GM12878 (cell line): Measurements from ENCODE around the gene ADAMTS2. TPM values are rescaled to one million over a fixed set of nuclear protein-coding genes. Genes with fewer than 3 reads are reported as not detected.

Experiments
- ATAC-seq: fragments of 200-7000 bp; cut with Tn5 transposase; 3 replicates; pipeline ENCODE4 v1.9.1; 2020; ENCODE audit warnings: mild to moderate bottlenecking, moderate library complexity
- BruUV-seq: library from RNA; stranded (reverse); fragments of 400-500 nt; replicated peaks from 2 replicates; lab custom pipeline; 2021; lab: Mats Ljungman, UMichigan
- CTCF ChIA-PET: fragments of 300-600 bp; sonication (Branson Sonifier 250); formaldehyde crosslinking; extraction: SDS; loops from one replicate; lab custom pipeline; 2021; ENCODE audit warnings: inconsistent platforms; lab: Yijun Ruan, JAX
- POLR2A ChIA-PET: fragments of 350-600 bp; formaldehyde crosslinking; extraction: SDS; loops from one replicate; lab custom pipeline; 2021; ENCODE audit warnings: inconsistent platforms; lab: Charles Lee
- RAD21 ChIA-PET: fragments of 300-600 bp; sonication (Branson Sonifier 250); formaldehyde crosslinking; loops from one replicate; lab custom pipeline; 2023; ENCODE audit warnings: antibody characterized with exemption; ENCODE audit not compliant: unreplicated experiment; lab: Charles Lee
- SMC1A ChIA-PET: fragments of 300-600 bp; sonication (Branson Sonifier 250); formaldehyde crosslinking; loops from one replicate; lab custom pipeline; 2023; ENCODE audit not compliant: unreplicated experiment, uncharacterized antibody; lab: Charles Lee
- DNase-seq: peaks from one replicate; pipeline ENCODE4 v3.0.0-alpha.2; 2011; ENCODE audit warnings: low read depth, low spot score
- FAIRE-seq: peaks from 3 replicates; lab custom pipeline; 2011; peaks lifted over from hg19 to GRCh38; lab: Jason Lieb, UNC
- H2AFZ ChIP-seq: 2 replicates; pipeline ENCODE4 v1.6.0; 2011; ENCODE audit warnings: low read depth, low read length, control low read depth; ENCODE audit not compliant: control insufficient read depth
- H3K27ac ChIP-seq: 2 replicates; pipeline ENCODE4 v1.5.1; 2011; ENCODE audit warnings: control low read depth; ENCODE audit not compliant: control insufficient read depth, insufficient read depth
- H3K27me3 ChIP-seq, 2 experiments: replicated peaks in 1 of 2; 2 replicates each; pipeline versions ENCODE4 v1.6.0 to v1.6.1; 2011; ENCODE audit warnings: low read length in 1 of 2; ENCODE audit not compliant: control insufficient read depth in 2 of 2, insufficient read depth in 2 of 2
- H3K36me3 ChIP-seq, 2 experiments: 2 replicates each; pipeline ENCODE4 v1.5.1; 2011; ENCODE audit warnings: low read length in 1 of 2; ENCODE audit not compliant: control insufficient read depth in 2 of 2, insufficient read depth in 2 of 2
- H3K4me1 ChIP-seq: 2 replicates; pipeline ENCODE4 v1.6.1; 2011; ENCODE audit warnings: mild to moderate bottlenecking, low read length, moderate library complexity, mixed read lengths; ENCODE audit not compliant: control insufficient read depth, insufficient read depth
- H3K4me2 ChIP-seq: 2 replicates; pipeline ENCODE4 v1.6.0; 2011; ENCODE audit warnings: control low read depth; ENCODE audit not compliant: control insufficient read depth, insufficient read depth
- H3K4me3 ChIP-seq: fragments of 200-600 bp; sonication (generic); 2 replicates; pipeline ENCODE4 v1.5.1; 2016
- H3K79me2 ChIP-seq: 2 replicates; pipeline ENCODE4 v1.6.0; 2011; ENCODE audit warnings: low read length; ENCODE audit not compliant: control insufficient read depth, insufficient read depth
- H3K9ac ChIP-seq: 2 replicates; pipeline ENCODE4 v1.8.0; 2011; ENCODE audit warnings: low read length, control low read depth, mixed read lengths; ENCODE audit not compliant: control insufficient read depth, insufficient read depth
- H3K9me3 ChIP-seq: replicated peaks from 3 replicates; pipeline ENCODE4 v1.5.1; 2011; ENCODE audit warnings: mild to moderate bottlenecking, low read length; ENCODE audit not compliant: control insufficient read depth, insufficient read depth
- H4K20me1 ChIP-seq: 2 replicates; pipeline ENCODE4 v1.6.0; 2011; ENCODE audit not compliant: control insufficient read depth, insufficient read depth
- BACH1 ChIP-seq: fragments of 450-650 bp; IDR thresholded peaks from 2 replicates; pipeline ENCODE4 v1.6.1; 2017; ENCODE audit warnings: mild to moderate bottlenecking, borderline replicate concordance
- CTCF ChIP-seq, 3 experiments: IDR thresholded peaks in 2 of 3; conservative IDR thresholded peaks in 1 of 3; 2 replicates each; pipeline ENCODE4 v1.5.1; 2011; ENCODE audit warnings: low read depth in 3 of 3, low read length in 3 of 3, mild to moderate bottlenecking in 3 of 3, control low read depth in 2 of 3, moderate library complexity in 2 of 3, inconsistent platforms in 1 of 3, mixed read lengths in 1 of 3; ENCODE audit not compliant: control insufficient read depth in 2 of 3, insufficient read depth in 1 of 3; ENCODE audit errors: extremely low read depth in 1 of 3
- MLLT1 ChIP-seq: fragments of 450-650 bp; IDR thresholded peaks from 2 replicates; pipeline ENCODE4 v1.6.1; 2016; ENCODE audit warnings: mild to moderate bottlenecking
- SUZ12 ChIP-seq: fragments of 200-600 bp; sonication (generic); IDR thresholded peaks from one replicate; pipeline ENCODE4 v1.6.1; 2018; ENCODE audit warnings: antibody characterized with exemption, mild to moderate bottlenecking; ENCODE audit not compliant: unreplicated experiment
- TARDBP ChIP-seq: IDR thresholded peaks from 2 replicates; pipeline ENCODE4 v1.6.1; 2016; ENCODE audit warnings: borderline replicate concordance
- WGBS: methylation state at CpG from one replicate; pipeline ENCODE4 v1.1.6; 2016; ENCODE audit warnings: low lambda C conversion rate; ENCODE audit not compliant: insufficient replicate concordance, insufficient coverage; ENCODE audit errors: missing lambda C conversion rate; 5-methylcytosine and 5-hydroxymethylcytosine counted together
- in situ Hi-C: fragments of 300-500 bp; cut with MboI; formaldehyde crosslinking; loops from 9 replicates; pipeline ENCODE4 v1.14.3; 2018; ENCODE audit warnings: mixed read lengths
- intact Hi-C: fragments of 100-400 bp; cut with micrococcal nuclease; formaldehyde crosslinking; loops from one replicate; pipeline ENCODE4 v1.14.2; 2022; ENCODE audit not compliant: unreplicated experiment
- polyA plus RNA-seq, 11 experiments: library from polyadenylated mRNA; depleted of rRNA in 4 of 11; unstranded in 6 of 11; stranded (reverse) in 5 of 11; fragments of >200 nt; fragmentation: Nextera tagmentation in 4 of 11; fragmentation: Illumina TruSeq in 1 of 11; extraction: Ambion mirVana in 4 of 11; extraction: Trizol in 1 of 11; gene quantifications; 1 replicate in 1 of 11; 2 replicates in 10 of 11; pipeline versions ENCODE4 v1.2.1 to v1.2.3, GENCODE V29; 2011 to 2016; ENCODE audit warnings: inconsistent platforms in 2 of 11, missing spikeins in 2 of 11, low read depth in 1 of 11
- total RNA-seq, 4 experiments: library from RNA; depleted of rRNA in 3 of 4; stranded (reverse); fragments of >200 nt in 3 of 4; fragmentation: Illumina TruSeq in 1 of 4; extraction: Trizol in 1 of 4; gene quantifications; 2 replicates each; pipeline versions ENCODE4 v1.2.1 to v1.2.3, GENCODE V29; 2013 to 2021
- TF ChIP-seq, protein P1 (sequence below): fragments of 450-650 bp; IDR thresholded peaks from 2 replicates; pipeline ENCODE4 v1.6.1; 2017; ENCODE audit warnings: mild to moderate bottlenecking, moderate library complexity
- TF ChIP-seq, protein P2 (sequence below): IDR thresholded peaks from 2 replicates; pipeline ENCODE4 v1.6.1; 2011; ENCODE audit warnings: borderline replicate concordance, low read depth, mild to moderate bottlenecking, moderate library complexity, mixed read lengths, low read length; ENCODE audit not compliant: insufficient read depth; ENCODE audit errors: extremely low read length

The ADAMTS2 gene
- total and polyA plus RNA-seq, 10 of the 15 experiments (the other 5 are each of a cell fraction or from before 2014, with no cell fraction given), result 0.03 to 0.05 TPM; not detected in 8

GRCh38 chr5:179153341-179153901 lies 191.8 kb downstream of the ADAMTS2 start:
- TF ChIP-seq MLLT1 (no peak), BACH1 (no peak), CTCF (IDR thresholded peaks at IDR 0.05 in 2 of 3, conservative IDR thresholded peaks at IDR 0.05 in 1 of 3; ENCODE audit: control insufficient read depth in 2 of 3, extremely low read depth in 1 of 3, insufficient read depth in 1 of 3, low read depth in 3 of 3, low read length in 3 of 3) (no peak), TARDBP (no peak), SUZ12 (no peak)
- TF ChIP-seq, protein P1, sequence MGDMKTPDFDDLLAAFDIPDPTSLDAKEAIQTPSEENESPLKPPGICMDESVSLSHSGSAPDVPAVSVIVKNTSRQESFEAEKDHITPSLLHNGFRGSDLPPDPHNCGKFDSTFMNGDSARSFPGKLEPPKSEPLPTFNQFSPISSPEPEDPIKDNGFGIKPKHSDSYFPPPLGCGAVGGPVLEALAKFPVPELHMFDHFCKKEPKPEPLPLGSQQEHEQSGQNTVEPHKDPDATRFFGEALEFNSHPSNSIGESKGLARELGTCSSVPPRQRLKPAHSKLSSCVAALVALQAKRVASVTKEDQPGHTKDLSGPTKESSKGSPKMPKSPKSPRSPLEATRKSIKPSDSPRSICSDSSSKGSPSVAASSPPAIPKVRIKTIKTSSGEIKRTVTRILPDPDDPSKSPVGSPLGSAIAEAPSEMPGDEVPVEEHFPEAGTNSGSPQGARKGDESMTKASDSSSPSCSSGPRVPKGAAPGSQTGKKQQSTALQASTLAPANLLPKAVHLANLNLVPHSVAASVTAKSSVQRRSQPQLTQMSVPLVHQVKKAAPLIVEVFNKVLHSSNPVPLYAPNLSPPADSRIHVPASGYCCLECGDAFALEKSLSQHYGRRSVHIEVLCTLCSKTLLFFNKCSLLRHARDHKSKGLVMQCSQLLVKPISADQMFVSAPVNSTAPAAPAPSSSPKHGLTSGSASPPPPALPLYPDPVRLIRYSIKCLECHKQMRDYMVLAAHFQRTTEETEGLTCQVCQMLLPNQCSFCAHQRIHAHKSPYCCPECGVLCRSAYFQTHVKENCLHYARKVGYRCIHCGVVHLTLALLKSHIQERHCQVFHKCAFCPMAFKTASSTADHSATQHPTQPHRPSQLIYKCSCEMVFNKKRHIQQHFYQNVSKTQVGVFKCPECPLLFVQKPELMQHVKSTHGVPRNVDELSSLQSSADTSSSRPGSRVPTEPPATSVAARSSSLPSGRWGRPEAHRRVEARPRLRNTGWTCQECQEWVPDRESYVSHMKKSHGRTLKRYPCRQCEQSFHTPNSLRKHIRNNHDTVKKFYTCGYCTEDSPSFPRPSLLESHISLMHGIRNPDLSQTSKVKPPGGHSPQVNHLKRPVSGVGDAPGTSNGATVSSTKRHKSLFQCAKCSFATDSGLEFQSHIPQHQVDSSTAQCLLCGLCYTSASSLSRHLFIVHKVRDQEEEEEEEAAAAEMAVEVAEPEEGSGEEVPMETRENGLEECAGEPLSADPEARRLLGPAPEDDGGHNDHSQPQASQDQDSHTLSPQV, result no peak
- TF ChIP-seq, protein P2, sequence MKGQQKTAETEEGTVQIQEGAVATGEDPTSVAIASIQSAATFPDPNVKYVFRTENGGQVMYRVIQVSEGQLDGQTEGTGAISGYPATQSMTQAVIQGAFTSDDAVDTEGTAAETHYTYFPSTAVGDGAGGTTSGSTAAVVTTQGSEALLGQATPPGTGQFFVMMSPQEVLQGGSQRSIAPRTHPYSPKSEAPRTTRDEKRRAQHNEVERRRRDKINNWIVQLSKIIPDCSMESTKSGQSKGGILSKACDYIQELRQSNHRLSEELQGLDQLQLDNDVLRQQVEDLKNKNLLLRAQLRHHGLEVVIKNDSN, result no peak
- no peak for FAIRE-seq
- Histone ChIP-seq H2AFZ (no peak overlapping the region), H4K20me1 (no peaks in the 10 kb centered on the region), H3K36me3 (no peaks in the 10 kb centered on the region), H3K4me3 (no peak overlapping the region), H3K4me2 (no peak overlapping the region), H3K9me3 (peaks cover 5% of the 10 kb centered on the region; the same call in 1 of the 3 replicates), H3K9ac (no peak overlapping the region), H3K79me2 (no peaks in the 10 kb centered on the region), H3K4me1 (no peaks in the 10 kb centered on the region), H3K27me3 (no peaks in the 10 kb centered on the region), H3K27ac (no peak overlapping the region)
- ChIA-PET RAD21 (no interaction called here), CTCF (no interaction called here), POLR2A (no interaction called here), SMC1A (no interaction called here)
- 69% methylated on average over 23 of the region's 24 CpGs for WGBS
- BruUV-seq, result no TSS peak
- intact Hi-C loops (no loop called here), in situ Hi-C loops (no loop called here)
- no peak for DNase-seq
- ATAC-seq, result no peak
